ENCODE measurements around the gene JMJD7. TPM values are rescaled to one million over a fixed set of nuclear protein-coding genes. Genes with fewer than 3 reads are reported as not detected.

Gene JMJD7
- total and polyA plus RNA-seq, 2 donors (not counting 1 experiment from before 2014, with no cell fraction given) = 33.4 to 43.9 TPM

DNA sequence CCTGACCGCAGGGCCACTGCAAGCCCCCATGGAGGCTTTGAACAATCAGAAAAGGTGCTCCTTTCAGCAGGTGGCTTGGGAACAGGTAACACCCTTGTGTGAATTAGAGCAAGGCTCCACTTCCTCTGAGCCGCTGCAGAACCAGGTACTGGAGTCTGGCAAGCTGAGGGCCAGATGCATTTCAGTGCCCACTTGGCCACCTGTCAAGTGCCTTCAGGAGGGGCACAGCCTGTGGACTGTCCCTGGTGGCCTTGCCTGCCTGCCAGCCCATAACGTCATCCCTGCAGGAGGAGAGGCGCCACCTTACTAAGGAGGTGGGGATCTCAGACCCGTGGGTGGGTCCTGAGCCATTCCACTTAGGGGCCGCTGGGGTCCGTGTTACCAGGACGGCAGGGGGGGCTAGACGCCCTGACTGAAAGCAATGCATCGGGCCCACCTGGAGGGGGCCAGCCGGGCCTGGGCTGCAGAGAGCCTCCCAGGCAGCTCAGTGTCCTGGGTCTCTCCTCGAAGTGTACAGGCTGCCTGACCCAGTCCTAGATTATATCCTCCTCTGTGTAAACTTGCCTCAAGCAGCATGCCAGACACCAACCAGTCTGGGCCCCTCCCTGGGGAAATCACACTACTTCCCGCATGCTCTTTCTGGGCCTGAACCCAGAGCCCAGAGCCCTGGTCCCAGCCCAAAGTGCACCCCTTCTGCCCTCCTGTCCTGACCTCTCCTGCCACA is 49.9 kb downstream of the JMJD7 start:
- peaks cover 10 to 18% of the 10 kb centered on the region in 2 donors for H3K4me1 ChIP-seq (ENCODE audit: control insufficient read depth in 2 of 2, insufficient read depth in 2 of 2, low read length in 2 of 2)
- no peak overlapping the region for H3K4me3 ChIP-seq (ENCODE audit: control extremely low read depth in 1 of 5, extremely low read depth in 1 of 5, insufficient read depth in 1 of 5, low read depth in 2 of 5, low read length in 4 of 5)
- no peak overlapping the region for H3K9ac ChIP-seq (ENCODE audit: low read length)
- Mint-ChIP-seq H3K27ac (no peak overlapping the region), H3K9me3 (ENCODE audit: insufficient read depth) (no peaks in the 10 kb centered on the region), H3K4me1 (peaks cover 16% of the 10 kb centered on the region), H3K27me3 (peaks cover 25% of the 10 kb centered on the region), H3K4me3 (no peak overlapping the region)
- DNase-seq (no peak), ATAC-seq (ENCODE audit: low read depth) (no peak)
- POLR2A ChIA-PET = no interaction called here
- TF ChIP-seq EZH2 (IDR thresholded peaks at IDR 0.05; ENCODE audit: borderline replicate concordance, insufficient read depth, low read depth, low read length, poor library complexity, severe bottlenecking) (no peak), CTCF (IDR thresholded peaks at IDR 0.05) (no peak)
- CTCF ChIA-PET = interaction anchor here (2.3 kb wide), 1 partner anchor 27 kb away, joined by 7 read pairs; no protein-coding TSS in a partner anchor
- no peaks in the 10 kb centered on the region for H3K9me3 ChIP-seq (ENCODE audit: control extremely low read depth in 1 of 3, control insufficient read depth in 2 of 3, insufficient read depth in 1 of 3, low read length in 2 of 3)
- H3K4me2 ChIP-seq (replicated peaks; ENCODE audit: low read depth, low read length, poor library complexity, severe bottlenecking) = no peak overlapping the region
- H3K27me3 ChIP-seq (replicated peaks in 1 of 4; ENCODE audit: control extremely low read depth in 1 of 4, control insufficient read depth in 3 of 4, insufficient read depth in 4 of 4, low read length in 3 of 4) = peaks cover 0 to 32% (median 3%) of the 10 kb centered on the region in 4 experiments
- no peak overlapping the region for H3K27ac ChIP-seq (ENCODE audit: low read length in 2 of 2)
- intact Hi-C loops (cut with micrococcal nuclease) = no loop called here
- H4K20me1 ChIP-seq (ENCODE audit: control insufficient read depth, insufficient read depth, low read length, poor library complexity, severe bottlenecking) = no peaks in the 10 kb centered on the region
- no peak overlapping the region for H2AFZ ChIP-seq (ENCODE audit: insufficient read depth, low read depth, low read length, poor library complexity, severe bottlenecking)
- 85% methylated on average over 13 of the region's 13 CpGs for WGBS (ENCODE audit: insufficient coverage)
- no peaks in the 10 kb centered on the region for H3K36me3 ChIP-seq (replicated peaks in 1 of 2; ENCODE audit: control extremely low read depth in 1 of 2, control insufficient read depth in 1 of 2, extremely low read depth in 1 of 2, insufficient read depth in 2 of 2, low read length in 1 of 2)
- H3K79me2 ChIP-seq (ENCODE audit: control insufficient read depth, insufficient read depth, low read length) = no peaks in the 10 kb centered on the region

- TF ChIP-seq EZH2 (IDR thresholded peaks at IDR 0.05; ENCODE audit: borderline replicate concordance, insufficient read depth, low read depth, low read length, poor library complexity, severe bottlenecking) = no peak
- no peak for TF ChIP-seq CTCF (IDR thresholded peaks at IDR 0.05)
- ATAC-seq (ENCODE audit: low read depth) (no peak), DNase-seq (no peak)
- Histone ChIP-seq H3K27ac (ENCODE audit: low read length in 2 of 2) (no peak overlapping the region), H3K4me3 (ENCODE audit: control extremely low read depth in 1 of 5, extremely low read depth in 1 of 5, insufficient read depth in 1 of 5, low read depth in 2 of 5, low read length in 4 of 5) (no peak overlapping the region), H3K4me2 (replicated peaks; ENCODE audit: low read depth, low read length, poor library complexity, severe bottlenecking) (no peak overlapping the region), H4K20me1 (ENCODE audit: control insufficient read depth, insufficient read depth, low read length, poor library complexity, severe bottlenecking) (no peaks in the 10 kb centered on the region), H3K79me2 (ENCODE audit: control insufficient read depth, insufficient read depth, low read length) (no peaks in the 10 kb centered on the region), H3K9me3 (ENCODE audit: control extremely low read depth in 1 of 3, control insufficient read depth in 2 of 3, insufficient read depth in 1 of 3, low read length in 2 of 3) (no peaks in the 10 kb centered on the region), H3K27me3 (replicated peaks in 1 of 4; ENCODE audit: control extremely low read depth in 1 of 4, control insufficient read depth in 3 of 4, insufficient read depth in 4 of 4, low read length in 3 of 4) (peaks cover 0 to 32% (median 3%) of the 10 kb centered on the region in 4 experiments), H3K4me1 (ENCODE audit: control insufficient read depth in 2 of 2, insufficient read depth in 2 of 2, low read length in 2 of 2) (peaks cover 15 to 24% of the 10 kb centered on the region in 2 donors), H2AFZ (ENCODE audit: insufficient read depth, low read depth, low read length, poor library complexity, severe bottlenecking) (no peak overlapping the region), H3K9ac (ENCODE audit: low read length) (no peak overlapping the region), H3K36me3 (replicated peaks in 1 of 2; ENCODE audit: control extremely low read depth in 1 of 2, control insufficient read depth in 1 of 2, extremely low read depth in 1 of 2, insufficient read depth in 2 of 2, low read length in 1 of 2) (no peaks in the 10 kb centered on the region)
- ChIA-PET CTCF (no interaction called here), POLR2A (no interaction called here)
- intact Hi-C loops (cut with micrococcal nuclease) = no loop called here
- Mint-ChIP-seq H3K4me1 (peaks cover 19% of the 10 kb centered on the region), H3K4me3 (no peak overlapping the region), H3K27ac (no peak overlapping the region), H3K9me3 (ENCODE audit: insufficient read depth) (no peaks in the 10 kb centered on the region), H3K27me3 (peaks cover 23% of the 10 kb centered on the region)
- 97% methylated on average over 10 of the region's 10 CpGs for WGBS (ENCODE audit: insufficient coverage)
Measured at GRCh38 chr15:41878355-41878699, 50.4 kb downstream of the JMJD7 start.

All from B cell (primary cell).